Measurements from ENCODE around the gene GNB2. TPM values are rescaled to one million over a fixed set of nuclear protein-coding genes. Genes with fewer than 3 reads are reported as not detected.

The GNB2 gene
- polyA plus RNA-seq, 12 donors: 110 to 178 (median 137) TPM; not detected in 1

- no peak for DNase-seq
These were observed 5.8 kb downstream of the GNB2 start for GRCh38 chr7:100679129-100679926.

- no peak for DNase-seq
These were observed 6.5 kb downstream of the GNB2 start for GRCh38 chr7:100679927-100680575.

DNA sequence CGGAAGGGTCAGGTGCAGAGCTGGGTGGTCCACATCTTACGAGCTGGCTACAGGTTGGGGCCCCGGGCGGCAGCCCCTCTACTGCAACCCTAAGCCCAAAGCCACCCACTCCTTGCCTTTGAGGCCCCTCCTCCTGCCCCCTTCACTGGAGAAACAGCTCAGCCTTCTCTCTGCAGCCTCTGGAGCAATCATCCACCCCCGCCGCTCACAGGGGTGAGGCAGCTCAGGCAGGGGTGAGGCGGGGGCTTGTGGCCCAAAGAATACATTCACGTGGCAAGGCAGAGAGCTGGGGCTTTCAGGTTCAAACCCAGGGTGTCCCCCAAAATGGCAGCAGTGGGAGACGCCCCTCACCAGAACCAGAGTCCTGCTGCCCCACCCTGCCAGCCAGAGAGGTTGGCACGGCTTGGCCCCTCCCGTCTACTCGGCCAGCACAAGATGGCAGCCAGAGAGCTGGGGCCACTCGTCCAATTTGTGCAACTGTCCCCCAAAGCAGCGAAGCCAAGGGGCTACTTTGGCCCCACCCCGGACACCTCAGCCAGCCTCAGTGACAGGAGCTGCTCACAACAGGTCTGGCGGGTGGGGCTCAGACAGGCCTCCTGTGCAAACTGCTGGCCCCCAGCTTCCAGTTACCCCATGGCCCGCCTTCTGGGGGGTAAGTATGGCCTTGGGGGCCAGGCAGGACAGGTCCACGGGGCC is 7.2 kb downstream of the GNB2 start:
- DNase-seq: no peak

GRCh38 chr7:100681491-100682227 is 8.1 kb downstream of the GNB2 start:
- no peak for DNase-seq

- no peak for DNase-seq
These were observed 8.7 kb downstream of the GNB2 start for GRCh38 chr7:100682228-100682741.

DNA sequence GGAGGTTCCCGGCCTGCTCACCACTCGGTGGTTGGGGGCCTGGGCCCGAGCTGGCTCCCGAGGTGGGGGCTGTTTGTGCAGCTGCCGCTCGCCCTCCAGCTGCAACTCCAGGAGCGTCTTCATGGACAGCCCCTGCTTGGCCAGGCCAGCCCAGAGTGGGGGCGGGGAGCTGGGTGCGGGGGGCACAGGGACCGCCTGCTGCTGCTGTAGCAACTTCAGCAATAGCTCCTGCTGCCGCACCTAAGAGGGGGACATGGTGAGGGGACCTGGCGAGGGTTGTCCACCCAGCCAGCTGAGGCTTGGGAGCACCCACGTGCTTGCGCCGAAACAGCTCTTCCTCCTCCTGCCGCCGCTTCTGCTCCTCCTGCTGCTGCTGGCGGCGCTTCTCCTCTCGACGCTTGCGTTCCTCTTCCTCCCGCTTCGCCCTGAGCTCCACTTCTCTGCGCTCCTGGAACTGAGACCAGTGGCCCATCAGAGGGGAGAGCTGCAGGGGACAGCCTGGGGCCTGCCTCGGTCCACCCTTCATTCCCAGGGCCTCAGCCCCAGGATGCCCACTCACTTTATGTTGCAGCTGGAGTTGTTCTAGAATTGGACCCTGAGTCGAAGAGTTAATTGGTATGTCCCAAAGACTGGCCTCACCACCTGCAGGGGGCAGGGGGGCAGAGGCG is 9.6 kb downstream of the GNB2 start:
- DNase-seq: no peak

GRCh38 chr7:100683659-100684533 is 10.4 kb downstream of the GNB2 start:
- DNase-seq: no peak

- no peak for DNase-seq
These were observed 11.0 kb downstream of the GNB2 start for GRCh38 chr7:100684534-100685042.

DNA sequence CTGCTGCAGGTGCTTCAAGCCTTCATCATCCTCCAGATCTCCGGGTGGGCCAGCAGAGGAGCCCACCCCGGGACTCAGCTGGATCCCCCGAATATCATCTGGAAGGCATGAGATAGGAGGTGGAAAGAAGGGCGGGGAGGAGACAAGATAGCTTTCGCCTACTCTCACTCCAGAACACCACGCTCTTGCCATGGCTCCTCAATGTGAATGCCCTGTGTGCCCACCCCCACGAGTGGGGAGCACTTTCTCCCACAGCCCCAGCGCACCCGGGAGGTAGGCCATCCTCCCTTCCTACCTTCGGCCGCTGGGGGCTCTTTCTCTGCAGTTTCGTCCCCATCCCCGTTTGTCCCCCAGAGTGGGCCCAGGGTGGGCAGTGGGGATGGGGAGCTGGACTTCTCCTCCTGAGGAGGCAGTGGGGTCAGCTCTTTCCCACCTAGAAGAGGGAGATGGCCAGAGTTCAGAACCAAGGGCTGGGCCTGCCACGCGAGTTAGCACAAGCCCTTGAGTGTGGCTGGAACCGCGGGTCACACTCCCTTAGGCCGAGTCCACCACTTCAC is 11.6 kb downstream of the GNB2 start:
- DNase-seq: no peak

- no peak for DNase-seq
These were observed 12.1 kb downstream of the GNB2 start for GRCh38 chr7:100685631-100686145.

- no peak for DNase-seq
These were observed 12.8 kb downstream of the GNB2 start for GRCh38 chr7:100686201-100686821.

DNA sequence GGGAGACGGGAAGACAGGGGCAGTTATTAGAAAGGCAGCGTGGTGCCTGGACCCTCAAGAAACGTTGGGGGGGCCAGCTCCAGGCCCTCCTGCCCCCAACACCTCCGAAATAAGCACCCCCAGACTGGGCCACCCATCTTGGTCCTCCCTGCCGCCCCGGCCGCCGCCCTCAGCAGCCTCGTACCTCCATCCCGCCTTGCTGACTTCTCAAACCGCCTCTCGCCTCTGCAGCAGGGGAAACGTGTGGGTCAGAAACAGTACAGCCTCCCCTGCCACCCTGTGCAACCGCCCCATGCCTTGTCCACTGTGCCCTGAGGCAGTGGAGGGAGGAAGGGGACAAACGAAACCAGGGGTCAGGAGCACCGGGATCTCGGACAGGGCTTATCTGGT is 13.3 kb downstream of the GNB2 start:
- no peak for DNase-seq

- no peak for DNase-seq
These were observed 13.7 kb downstream of the GNB2 start for GRCh38 chr7:100687261-100687660.

- no peak for DNase-seq
These were observed 14.3 kb downstream of the GNB2 start for GRCh38 chr7:100687751-100688300.

GRCh38 chr7:100688326-100688860 is 14.9 kb downstream of the GNB2 start:
- DNase-seq: no peak

GRCh38 chr7:100689230-100690135 is 15.9 kb downstream of the GNB2 start:
- DNase-seq: no peak

Data from muscle of arm (tissue), 12 donors.